ENCODE measurements around the gene ITPA. TPM values are rescaled to one million over a fixed set of nuclear protein-coding genes. Genes with fewer than 3 reads are reported as not detected.

Gene ITPA
- total and polyA plus RNA-seq, 10 of the 15 experiments (the other 5 are each of a cell fraction or from before 2014, with no cell fraction given), result 5.5 to 124 (median 66.3) TPM

- intact Hi-C loops (cut with micrococcal nuclease; ENCODE audit: unreplicated experiment) (no loop called here), in situ Hi-C loops (cut with MboI) (no loop called here)
- TF ChIP-seq BRCA1 (IDR thresholded peaks at IDR 0.05; ENCODE audit: low read depth, low read length) (no peak), JUNB (IDR thresholded peaks at IDR 0.05) (no peak), RAD21 (IDR thresholded peaks at IDR 0.05; ENCODE audit: insufficient read depth, low read depth, low read length) (no peak), MAX (IDR thresholded peaks at IDR 0.05; ENCODE audit: low read depth, low read length) (no peak), GABPA (IDR thresholded peaks at IDR 0.05; ENCODE audit: low read depth) (no peak), SIN3A (IDR thresholded peaks at IDR 0.05; ENCODE audit: low read depth, low read length) (no peak), RB1 (IDR thresholded peaks at IDR 0.05; ENCODE audit: borderline replicate concordance) (no peak), KAT2A (conservative IDR thresholded peaks at IDR 0.05; ENCODE audit: control insufficient read depth, low read depth, low read length) (no peak), BCL11A (IDR thresholded peaks at IDR 0.05; ENCODE audit: low read depth, low read length) (no peak), HDAC2 (IDR thresholded peaks at IDR 0.05) (no peak), SUPT20H (IDR thresholded peaks at IDR 0.05; ENCODE audit: borderline replicate concordance, control insufficient read depth, low read depth, low read length) (no peak), USF2 (IDR thresholded peaks at IDR 0.05; ENCODE audit: borderline replicate concordance, low read depth, low read length) (no peak), FOS (IDR thresholded peaks at IDR 0.05; ENCODE audit: borderline replicate concordance, extremely low read depth, insufficient read length) (no peak)
- no TSS peak for BruUV-seq (replicated peaks)
- H2AFZ ChIP-seq (ENCODE audit: control insufficient read depth, low read depth, low read length), result no peak overlapping the region
- no peak for ATAC-seq
- peaks cover 6 to 14% of the 10 kb centered on the region in 2 experiments for H3K27me3 ChIP-seq (replicated peaks in 1 of 2; ENCODE audit: control insufficient read depth in 2 of 2, insufficient read depth in 2 of 2, low read length in 1 of 2)
- SMC1A ChIA-PET (ENCODE audit: uncharacterized antibody, unreplicated experiment), result no interaction called here
- no peaks in the 10 kb centered on the region for H4K20me1 ChIP-seq (ENCODE audit: control insufficient read depth, insufficient read depth)
- H3K9me3 ChIP-seq (replicated peaks; ENCODE audit: control insufficient read depth, insufficient read depth, low read length), result no peaks in the 10 kb centered on the region
- CTCF ChIA-PET, result no interaction called here
- POLR2A ChIA-PET, result no interaction called here
- H3K79me2 ChIP-seq (ENCODE audit: control insufficient read depth, insufficient read depth, low read length), result no peaks in the 10 kb centered on the region
- RAD21 ChIA-PET (ENCODE audit: unreplicated experiment), result interaction anchor here (0.8 kb wide), 1 partner anchor 89 kb away, joined by 3 read pairs; no protein-coding TSS in a partner anchor
- no peak for FAIRE-seq
- WGBS (ENCODE audit: insufficient coverage, insufficient replicate concordance, low lambda C conversion rate, missing lambda C conversion rate), result 60% methylated on average over 4 of the region's 4 CpGs
- no peaks in the 10 kb centered on the region for H3K36me3 ChIP-seq (ENCODE audit: control insufficient read depth in 2 of 2, insufficient read depth in 2 of 2, low read length in 1 of 2)
- no peak overlapping the region for H3K4me3 ChIP-seq
- no peak overlapping the region for H3K4me2 ChIP-seq (ENCODE audit: control insufficient read depth, insufficient read depth)
- H3K4me1 ChIP-seq (ENCODE audit: control insufficient read depth, insufficient read depth, low read length), result peaks cover 7% of the 10 kb centered on the region
- DNase-seq (ENCODE audit: low read depth, low spot score), result no peak
- H3K9ac ChIP-seq (ENCODE audit: control insufficient read depth, insufficient read depth, low read length), result no peak overlapping the region
- H3K27ac ChIP-seq (ENCODE audit: control insufficient read depth, insufficient read depth), result no peak overlapping the region
These were observed 26.5 kb downstream of the ITPA start for GRCh38 chr20:3235666-3236324.
